Activated CD8-positive, alpha-beta T cell treated with anti-CD3 and anti-CD28 coated beads for 36 hours (primary cell): ENCODE data around the gene GDF9. TPM values are rescaled to one million over a fixed set of nuclear protein-coding genes. Genes with fewer than 3 reads are reported as not detected.

Experiments used
- ATAC-seq: fragments of 200-7000 bp; cut with Tn5 transposase; one replicate; pipeline ENCODE4 v1.10.0; 2021; ENCODE audit warnings: mild to moderate bottlenecking, moderate library complexity
- CTCF ChIA-PET: fragments of 350-600 bp; sonication (Branson Sonifier 250); formaldehyde crosslinking; loops from one replicate; lab custom pipeline; 2021; ENCODE audit warnings: antibody characterized with exemption; lab: Charles Lee
- POLR2A ChIA-PET: fragments of 350-600 bp; sonication (Branson Sonifier 250); formaldehyde crosslinking; loops from one replicate; lab custom pipeline; 2021; ENCODE audit warnings: antibody characterized with exemption; lab: Charles Lee
- DNase-seq: peaks from one replicate; pipeline ENCODE4 v3.0.0-alpha.2; 2020
- H3K27ac Mint-ChIP-seq: one replicate; pipeline ENCODE4 v1.8.0; 2021; ENCODE audit warnings: mild to moderate bottlenecking, mixed read lengths
- H3K27me3 Mint-ChIP-seq: one replicate; pipeline ENCODE4 v1.8.0; 2021; ENCODE audit warnings: mixed read lengths
- H3K36me3 Mint-ChIP-seq: one replicate; pipeline ENCODE4 v1.8.0; 2021; ENCODE audit warnings: low read depth, mixed read lengths
- H3K4me1 Mint-ChIP-seq: one replicate; pipeline ENCODE4 v1.8.0; 2021; ENCODE audit warnings: low read depth, mixed read lengths
- H3K4me3 Mint-ChIP-seq: one replicate; pipeline ENCODE4 v1.8.0; 2021; ENCODE audit warnings: mild to moderate bottlenecking, moderate library complexity, mixed read lengths
- H3K9me3 Mint-ChIP-seq: one replicate; pipeline ENCODE4 v1.8.0; 2021; ENCODE audit warnings: mixed read lengths
- CTCF ChIP-seq: fragments of 200-600 bp; IDR thresholded peaks from one replicate; pipeline ENCODE4 v1.8.0; 2022; ENCODE audit warnings: antibody characterized with exemption, mild to moderate bottlenecking
- intact Hi-C: fragments of 100-400 bp; cut with micrococcal nuclease; formaldehyde crosslinking; loops from one replicate; pipeline ENCODE4 v1.10.0; 2022
- total RNA-seq, 2 experiments: library from RNA; stranded (reverse); gene quantifications; one replicate each; pipeline ENCODE4 v1.2.3, GENCODE V29; 2021

The GDF9 gene
- total RNA-seq, 2 experiments from 2014 or later: 0.90 to 0.94 TPM

GRCh38 chr5:132840896-132841295 lies 25.4 kb downstream of the GDF9 start:
- no peak for TF ChIP-seq CTCF
- no peak overlapping the region for H3K27ac Mint-ChIP-seq
- H3K27me3 Mint-ChIP-seq: no peaks in the 10 kb centered on the region
- no peaks in the 10 kb centered on the region for H3K36me3 Mint-ChIP-seq
- H3K4me1 Mint-ChIP-seq: no peaks in the 10 kb centered on the region
- no peak overlapping the region for H3K4me3 Mint-ChIP-seq
- ATAC-seq: no peak
- DNase-seq: no peak
- H3K9me3 Mint-ChIP-seq: no peaks in the 10 kb centered on the region
- intact Hi-C loops: no loop called here
- ChIA-PET CTCF (interaction anchor here (0.5 to 1.0 kb wide), 3 partner anchors 11 to 26 kb away, joined by 3 read pairs; no protein-coding TSS in a partner anchor), POLR2A (interaction anchor here (1.0 kb wide), 1 partner anchor 10 kb away, joined by 3 read pairs; no protein-coding TSS in a partner anchor)

GRCh38 chr5:132840313-132840712 lies 26.0 kb downstream of the GDF9 start:
- no peak overlapping the region for H3K4me3 Mint-ChIP-seq
- no peaks in the 10 kb centered on the region for H3K4me1 Mint-ChIP-seq
- TF ChIP-seq CTCF: no peak
- ChIA-PET CTCF (interaction anchor here (0.5 to 2.1 kb wide), 3 partner anchors 10 to 25 kb away, joined by 3 to 8 read pairs (median 3); partner anchors contain the start of gene SHROOM1), POLR2A (no interaction called here)
- ATAC-seq (no peak), DNase-seq (no peak)
- no peak overlapping the region for H3K27ac Mint-ChIP-seq
- intact Hi-C loops: no loop called here
- no peaks in the 10 kb centered on the region for H3K36me3 Mint-ChIP-seq
- no peaks in the 10 kb centered on the region for H3K9me3 Mint-ChIP-seq
- no peaks in the 10 kb centered on the region for H3K27me3 Mint-ChIP-seq

- H3K27me3 Mint-ChIP-seq: no peaks in the 10 kb centered on the region
- ChIA-PET CTCF (interaction anchor here (0.9 to 2.1 kb wide), 3 partner anchors 10 to 20 kb away, joined by 3 to 8 read pairs (median 3); partner anchors contain the start of gene SHROOM1), POLR2A (no interaction called here)
- no peak overlapping the region for H3K27ac Mint-ChIP-seq
- no peaks in the 10 kb centered on the region for H3K9me3 Mint-ChIP-seq
- no peak overlapping the region for H3K4me3 Mint-ChIP-seq
- no peak for TF ChIP-seq CTCF
- no peaks in the 10 kb centered on the region for H3K4me1 Mint-ChIP-seq
- DNase-seq: no peak
- intact Hi-C loops: no loop called here
- no peak for ATAC-seq
- H3K36me3 Mint-ChIP-seq: no peaks in the 10 kb centered on the region
Observed at GRCh38 chr5:132839426-132840301, 26.6 kb downstream of the GDF9 start.

- ChIA-PET POLR2A (no interaction called here), CTCF (interaction anchor here (0.9 to 2.1 kb wide), 3 partner anchors 9 to 19 kb away, joined by 3 to 8 read pairs (median 3); partner anchors contain the start of gene SHROOM1)
- Mint-ChIP-seq H3K4me3 (no peak overlapping the region), H3K27me3 (peaks cover 2% of the 10 kb centered on the region), H3K27ac (no peak overlapping the region), H3K36me3 (no peaks in the 10 kb centered on the region), H3K9me3 (no peaks in the 10 kb centered on the region), H3K4me1 (no peaks in the 10 kb centered on the region)
- DNase-seq: no peak
- intact Hi-C loops: no loop called here
- ATAC-seq: no peak
- no peak for TF ChIP-seq CTCF
Observed at GRCh38 chr5:132838516-132839282, 27.6 kb downstream of the GDF9 start.
